ENCODE results near the gene NSFL1C.

DNA sequence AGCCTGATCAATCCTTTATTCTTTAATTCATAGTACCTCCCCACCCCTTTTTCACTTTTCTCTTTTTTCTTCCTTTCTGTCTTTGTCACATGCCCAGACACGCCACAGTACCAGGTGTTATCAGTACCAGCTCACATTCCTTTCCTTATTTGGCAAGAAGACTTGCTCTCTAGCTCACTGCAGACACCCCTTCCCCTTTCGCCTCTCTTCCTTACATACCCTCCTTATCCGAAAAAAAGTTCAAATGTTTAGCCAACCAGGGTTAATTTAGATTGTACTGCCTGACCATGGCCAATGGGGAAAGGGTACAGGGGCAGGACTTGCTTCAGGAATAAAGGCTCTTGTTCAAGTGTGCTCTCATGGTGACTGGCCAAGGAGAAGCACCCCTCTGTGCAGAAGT, 33.8 kb upstream of the NSFL1C start:
- TF ChIP-seq, protein P1, sequence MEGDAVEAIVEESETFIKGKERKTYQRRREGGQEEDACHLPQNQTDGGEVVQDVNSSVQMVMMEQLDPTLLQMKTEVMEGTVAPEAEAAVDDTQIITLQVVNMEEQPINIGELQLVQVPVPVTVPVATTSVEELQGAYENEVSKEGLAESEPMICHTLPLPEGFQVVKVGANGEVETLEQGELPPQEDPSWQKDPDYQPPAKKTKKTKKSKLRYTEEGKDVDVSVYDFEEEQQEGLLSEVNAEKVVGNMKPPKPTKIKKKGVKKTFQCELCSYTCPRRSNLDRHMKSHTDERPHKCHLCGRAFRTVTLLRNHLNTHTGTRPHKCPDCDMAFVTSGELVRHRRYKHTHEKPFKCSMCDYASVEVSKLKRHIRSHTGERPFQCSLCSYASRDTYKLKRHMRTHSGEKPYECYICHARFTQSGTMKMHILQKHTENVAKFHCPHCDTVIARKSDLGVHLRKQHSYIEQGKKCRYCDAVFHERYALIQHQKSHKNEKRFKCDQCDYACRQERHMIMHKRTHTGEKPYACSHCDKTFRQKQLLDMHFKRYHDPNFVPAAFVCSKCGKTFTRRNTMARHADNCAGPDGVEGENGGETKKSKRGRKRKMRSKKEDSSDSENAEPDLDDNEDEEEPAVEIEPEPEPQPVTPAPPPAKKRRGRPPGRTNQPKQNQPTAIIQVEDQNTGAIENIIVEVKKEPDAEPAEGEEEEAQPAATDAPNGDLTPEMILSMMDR (IDR thresholded peaks at IDR 0.05), result no peak
- TF ChIP-seq POLR2A (IDR thresholded peaks at IDR 0.05), result no peak
